Raji (cell line): Measurements from ENCODE around the gene FOLR1.

Experiments used
- POLR2A ChIP-seq: IDR thresholded peaks from 2 replicates; pipeline ENCODE4 v1.6.1; 2011; ENCODE audit warnings: low read depth, low read length, control low read depth; ENCODE audit not compliant: insufficient read depth

FOLR1 gene

DNA sequence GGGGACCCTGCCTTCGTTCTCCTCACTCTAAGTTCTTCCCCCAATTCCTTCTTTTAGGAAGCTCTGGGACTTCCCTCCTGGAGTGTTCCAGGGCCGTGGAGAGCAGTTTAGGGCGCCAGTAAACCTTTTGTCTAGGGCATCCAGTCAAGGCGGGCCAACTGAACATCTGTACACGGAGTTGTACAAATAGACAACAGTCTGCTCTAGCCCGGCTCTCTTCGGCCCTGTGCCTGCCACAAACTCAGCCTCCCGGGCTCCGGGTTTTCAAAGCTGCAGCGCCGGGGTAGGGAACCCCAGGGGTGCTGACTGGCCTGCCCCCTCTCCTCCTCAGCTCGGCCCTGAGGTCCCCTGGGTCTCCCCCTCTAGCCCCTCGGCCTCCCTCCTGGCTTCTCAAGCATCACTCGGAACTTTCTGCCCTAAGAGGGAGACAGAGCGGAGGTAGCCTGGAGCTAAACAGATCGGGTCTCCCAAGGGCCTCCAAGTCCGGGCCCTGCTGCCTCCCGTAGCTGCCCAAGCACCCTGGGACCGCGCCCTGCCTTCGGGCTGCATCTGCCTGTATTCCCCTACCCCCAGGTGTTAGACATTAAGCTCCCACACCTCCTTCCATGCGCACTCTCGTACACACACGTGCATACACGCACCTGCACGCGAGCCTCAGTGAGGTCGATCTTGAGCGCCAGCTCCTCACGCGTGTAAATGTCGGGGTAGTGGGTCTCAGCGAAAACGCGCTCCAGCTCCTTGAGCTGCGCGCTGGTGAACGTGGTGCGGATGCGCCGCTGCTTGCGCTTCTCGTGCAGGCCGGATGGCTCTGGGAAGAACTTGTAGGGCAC lies 48.7 kb downstream of the FOLR1 start:
- no peak for TF ChIP-seq POLR2A

DNA sequence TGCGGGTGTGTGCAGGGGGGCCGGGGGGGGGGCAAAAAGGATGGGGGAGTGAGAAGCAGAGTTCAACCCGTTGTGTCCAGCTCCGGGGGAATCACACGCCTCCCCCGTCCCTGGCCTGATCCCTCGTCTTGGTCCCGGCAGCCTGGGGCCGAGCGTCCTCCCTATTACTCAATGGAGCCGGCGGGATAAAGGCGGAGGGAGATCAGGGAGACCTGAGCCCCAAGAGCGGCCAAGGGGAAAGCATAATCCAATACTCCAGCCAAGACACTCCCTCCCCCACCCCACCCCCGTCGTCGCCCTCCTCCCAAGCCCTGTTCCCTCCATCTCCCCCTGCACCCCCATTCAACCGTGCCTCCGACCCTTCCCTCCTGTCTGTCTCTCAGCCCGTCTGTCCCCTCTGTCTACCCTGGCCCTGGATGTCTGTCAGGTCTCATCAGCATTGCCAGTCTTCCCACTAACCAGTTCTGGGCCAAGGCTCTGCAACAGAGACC lies 49.4 kb downstream of the FOLR1 start:
- no peak for TF ChIP-seq POLR2A

DNA sequence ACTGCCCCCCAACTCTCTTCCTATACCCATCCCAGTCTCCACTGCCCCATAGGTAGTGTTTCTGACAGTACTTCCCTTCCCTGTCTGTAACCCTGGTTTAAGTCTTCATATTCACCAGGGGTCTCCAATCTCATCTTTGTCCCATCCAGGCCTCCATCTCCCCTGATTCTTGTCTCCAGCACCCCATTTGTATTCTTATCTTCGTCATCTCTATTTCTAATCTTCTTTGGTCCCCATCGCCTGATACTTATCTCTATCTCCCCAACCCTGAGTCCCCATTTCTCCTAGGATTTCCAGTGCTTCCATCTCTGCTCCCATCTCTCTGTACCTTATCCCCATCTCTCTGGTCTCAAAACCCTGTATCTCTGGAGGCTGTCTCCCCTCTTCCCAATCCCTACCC lies 50.2 kb downstream of the FOLR1 start:
- no peak for TF ChIP-seq POLR2A

DNA sequence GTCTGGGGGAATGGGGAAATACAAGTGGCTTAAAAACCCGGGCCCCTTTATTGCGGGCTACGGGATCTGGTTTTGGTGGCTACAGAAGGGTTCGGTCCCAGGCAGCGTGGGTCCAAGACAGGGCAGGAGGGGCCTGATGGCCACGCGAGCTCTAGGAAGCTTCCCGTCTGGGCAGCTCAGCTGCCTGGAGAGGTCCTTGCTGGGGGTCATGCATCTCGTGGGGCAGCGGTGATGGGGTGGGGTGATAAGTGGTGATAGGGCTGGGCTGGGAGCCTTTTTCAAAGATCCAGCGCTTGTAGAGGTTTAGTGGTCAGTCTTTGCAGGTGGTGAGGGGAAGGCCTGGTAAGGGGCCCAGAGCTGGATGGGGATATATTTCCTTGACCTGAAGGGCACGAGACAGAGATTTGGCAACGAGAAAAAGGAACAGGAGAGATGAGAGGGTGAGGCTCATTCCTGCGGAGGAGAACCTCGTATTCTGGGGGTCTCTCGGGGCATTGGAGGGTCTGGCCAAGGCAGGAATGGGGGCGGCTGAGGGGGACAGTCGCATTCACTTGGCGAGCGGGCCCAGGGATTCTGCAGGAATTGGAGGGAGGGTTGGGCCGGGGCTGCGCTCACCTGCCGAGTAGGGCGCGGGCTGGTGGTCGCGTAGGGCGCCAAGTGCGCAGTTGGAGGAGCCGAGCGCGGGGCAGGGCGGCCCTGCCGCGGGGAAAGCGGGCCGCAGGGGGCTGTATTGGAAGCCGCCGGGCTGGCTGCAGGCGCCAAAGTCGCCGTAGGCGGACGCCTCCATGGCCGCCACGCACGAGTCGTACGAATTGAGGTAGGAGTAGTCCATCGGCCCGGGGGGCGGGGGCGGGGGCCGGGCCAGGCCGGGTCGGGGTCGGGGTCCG lies 51.5 kb downstream of the FOLR1 start:
- TF ChIP-seq POLR2A, result no peak

DNA sequence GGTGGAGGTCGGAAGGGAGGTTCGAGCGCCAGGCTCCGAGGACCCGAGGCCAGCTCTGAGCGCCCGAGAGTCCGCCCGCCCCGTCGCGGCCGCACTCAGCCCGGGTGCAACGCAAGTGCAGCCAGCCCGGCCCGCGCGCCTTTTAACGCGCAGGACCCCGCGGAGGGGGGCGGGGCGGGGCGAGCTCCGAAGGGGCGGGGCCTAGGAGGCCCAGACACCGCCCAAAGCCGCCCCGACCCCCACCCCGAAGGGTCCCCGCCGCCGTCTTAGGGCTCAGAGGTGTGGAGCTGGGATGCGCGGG lies 52.1 kb downstream of the FOLR1 start, which contains the start of gene PHOX2A:
Gene PHOX2A, minus strand, starts transcription at position 117 of the 301 bp plus-strand sequence. CDS start 172 bp downstream, outside the sequence.
- TF ChIP-seq POLR2A, result no peak

DNA sequence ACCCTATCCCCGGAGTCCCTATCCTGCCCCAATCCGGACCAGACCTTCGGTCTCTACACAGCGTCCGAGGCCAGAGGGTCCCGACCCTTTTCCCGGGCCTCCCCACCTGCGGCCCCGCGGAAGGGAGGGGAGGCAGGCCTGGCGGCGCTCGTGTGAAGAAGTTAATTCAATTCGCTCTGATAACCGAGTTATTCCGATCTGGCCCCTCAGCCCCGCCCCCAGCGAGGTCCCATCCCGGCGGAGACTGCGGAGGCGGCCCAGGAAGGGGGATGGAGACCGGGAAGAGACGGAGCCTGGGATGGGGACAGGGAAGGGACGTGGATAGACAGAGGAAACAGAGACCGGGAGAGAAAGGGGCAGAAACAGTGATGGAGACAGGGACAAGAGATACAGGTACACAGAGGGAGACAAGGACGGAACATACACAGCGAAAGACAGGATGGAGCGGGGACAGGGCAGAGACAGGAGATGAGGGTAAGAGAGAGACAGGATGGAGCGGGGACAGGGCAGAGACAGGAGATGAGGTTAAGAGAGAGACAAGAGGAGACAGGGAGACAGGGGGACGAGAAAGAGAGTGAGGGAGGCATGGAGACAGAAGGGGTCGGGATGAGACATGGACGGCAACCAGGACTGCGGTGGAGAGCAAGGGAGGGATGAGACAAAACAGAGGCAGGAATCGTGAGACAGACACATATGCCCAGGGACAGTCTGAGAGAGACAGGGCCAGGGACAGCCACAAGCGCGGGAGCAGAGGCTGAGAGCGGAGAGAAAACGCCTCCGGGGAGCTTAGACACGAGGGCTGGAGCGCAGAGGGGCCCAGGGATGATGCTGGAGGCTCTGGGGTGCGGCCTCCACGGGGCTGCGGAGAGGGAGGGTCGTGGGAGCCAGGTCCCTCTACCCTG lies 52.7 kb downstream of the FOLR1 start:
- no peak for TF ChIP-seq POLR2A

DNA sequence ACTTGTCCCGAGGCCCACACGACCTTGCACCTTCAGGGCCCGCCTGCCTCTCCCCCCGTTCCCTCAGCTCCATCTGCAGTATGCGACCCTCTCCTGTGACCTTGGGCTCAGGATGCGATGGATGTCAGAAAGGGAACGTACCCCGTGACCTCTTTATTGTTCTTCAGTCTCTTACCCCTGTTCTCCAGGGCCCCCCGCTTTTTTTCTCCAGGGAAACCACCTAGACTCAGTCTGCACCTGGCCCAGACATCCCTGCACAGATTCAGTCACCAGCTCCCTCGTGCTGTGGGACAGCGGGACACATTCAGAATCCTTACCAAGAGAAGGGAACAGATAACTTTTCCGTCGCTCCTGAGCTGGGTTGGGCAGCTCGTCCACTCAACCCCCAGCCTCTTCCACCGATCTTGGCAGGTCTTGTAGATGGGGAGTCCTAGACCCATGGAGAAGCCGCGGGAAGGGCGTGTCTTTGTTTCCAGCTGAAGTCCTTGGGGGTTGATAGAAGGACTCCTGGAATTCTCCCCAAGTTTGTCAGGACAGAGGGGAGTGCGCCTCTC lies 53.4 kb downstream of the FOLR1 start:
- no peak for TF ChIP-seq POLR2A
